Sigmoid colon (tissue), 4 donors: ENCODE data around the gene TLE6.

Source experiments
- EP300 ChIP-seq, 4 donors: sonication (generic); formaldehyde crosslinking; IDR thresholded peaks; one replicate each; pipeline ENCODE4 v1.6.1; 2017; ENCODE audit warnings: antibody characterized with exemption in 4 of 4
- POLR2A ChIP-seq, 2 donors: fragments of 450-650 bp; IDR thresholded peaks; one replicate each; pipeline ENCODE4 v1.6.1; 2016; ENCODE audit warnings: antibody characterized with exemption in 2 of 2, mild to moderate bottlenecking in 2 of 2, moderate library complexity in 2 of 2
- POLR2AphosphoS5 ChIP-seq, 4 donors: sonication (generic); formaldehyde crosslinking; IDR thresholded peaks; one replicate each; pipeline ENCODE4 v1.6.1; 2017; ENCODE audit warnings: antibody characterized with exemption in 4 of 4
- TF ChIP-seq, protein P1 (sequence below), 4 experiments: fragments of 450-650 bp in 3 of 4; fragments of 200-600 bp in 1 of 4; IDR thresholded peaks; one replicate each; pipeline ENCODE4 v1.5.1; 2016 to 2019; ENCODE audit warnings: antibody characterized with exemption in 4 of 4, mild to moderate bottlenecking in 3 of 4, moderate library complexity in 2 of 4

GRCh38 chr19:2994588-2995131 lies 17.3 kb downstream of the TLE6 start:
- TF ChIP-seq POLR2A (IDR thresholded peaks at IDR 0.05) (no peak), EP300 (IDR thresholded peaks at IDR 0.05) (no peak), POLR2AphosphoS5 (IDR thresholded peaks at IDR 0.05) (no peak)
- TF ChIP-seq, protein P1, sequence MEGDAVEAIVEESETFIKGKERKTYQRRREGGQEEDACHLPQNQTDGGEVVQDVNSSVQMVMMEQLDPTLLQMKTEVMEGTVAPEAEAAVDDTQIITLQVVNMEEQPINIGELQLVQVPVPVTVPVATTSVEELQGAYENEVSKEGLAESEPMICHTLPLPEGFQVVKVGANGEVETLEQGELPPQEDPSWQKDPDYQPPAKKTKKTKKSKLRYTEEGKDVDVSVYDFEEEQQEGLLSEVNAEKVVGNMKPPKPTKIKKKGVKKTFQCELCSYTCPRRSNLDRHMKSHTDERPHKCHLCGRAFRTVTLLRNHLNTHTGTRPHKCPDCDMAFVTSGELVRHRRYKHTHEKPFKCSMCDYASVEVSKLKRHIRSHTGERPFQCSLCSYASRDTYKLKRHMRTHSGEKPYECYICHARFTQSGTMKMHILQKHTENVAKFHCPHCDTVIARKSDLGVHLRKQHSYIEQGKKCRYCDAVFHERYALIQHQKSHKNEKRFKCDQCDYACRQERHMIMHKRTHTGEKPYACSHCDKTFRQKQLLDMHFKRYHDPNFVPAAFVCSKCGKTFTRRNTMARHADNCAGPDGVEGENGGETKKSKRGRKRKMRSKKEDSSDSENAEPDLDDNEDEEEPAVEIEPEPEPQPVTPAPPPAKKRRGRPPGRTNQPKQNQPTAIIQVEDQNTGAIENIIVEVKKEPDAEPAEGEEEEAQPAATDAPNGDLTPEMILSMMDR (IDR thresholded peaks at IDR 0.05): no peak
